GM13976 (cell line): ENCODE results near the gene WDR83.

Source experiments
- DNase-seq: peaks from one replicate; pipeline ENCODE4 v3.0.0; 2012; ENCODE audit warnings: low spot score
- in situ Hi-C: fragments of 300-500 bp; cut with MboI; formaldehyde crosslinking; loops from one replicate; pipeline ENCODE4 v1.12.0; 2022; ENCODE audit warnings: low sequenced_read_pairs, mixed read lengths, inconsistent platforms; ENCODE audit not compliant: unreplicated experiment
- TF ChIP-seq, protein P1 (sequence below): IDR thresholded peaks from 2 replicates; pipeline ENCODE4 v1.5.1; 2012; ENCODE audit warnings: borderline replicate concordance, mild to moderate bottlenecking; ENCODE audit not compliant: insufficient read depth; ENCODE audit errors: extremely low read depth, missing control alignments, control extremely low read depth

WDR83 gene

DNA sequence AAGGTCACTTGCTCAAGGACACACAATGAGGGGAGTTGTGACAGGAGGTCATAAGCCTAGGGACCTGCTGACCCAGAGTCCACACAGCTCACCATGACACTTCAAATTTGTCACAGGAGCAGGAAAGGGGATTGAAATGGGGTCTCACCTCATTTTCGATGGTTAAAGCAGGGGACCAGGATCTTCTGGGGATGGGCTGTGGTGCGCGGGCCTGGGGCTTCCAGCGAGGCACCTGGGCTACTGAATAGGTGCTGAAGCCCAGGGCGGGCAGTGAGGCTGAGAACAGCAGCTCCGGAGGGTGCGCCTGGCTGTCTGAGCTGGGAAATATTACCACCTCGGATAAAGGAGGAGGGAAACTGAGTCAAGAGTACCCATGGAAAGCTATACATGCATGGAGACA, 11.1 kb upstream of the WDR83 start:
- in situ Hi-C loops = no loop called here
- TF ChIP-seq, protein P1, sequence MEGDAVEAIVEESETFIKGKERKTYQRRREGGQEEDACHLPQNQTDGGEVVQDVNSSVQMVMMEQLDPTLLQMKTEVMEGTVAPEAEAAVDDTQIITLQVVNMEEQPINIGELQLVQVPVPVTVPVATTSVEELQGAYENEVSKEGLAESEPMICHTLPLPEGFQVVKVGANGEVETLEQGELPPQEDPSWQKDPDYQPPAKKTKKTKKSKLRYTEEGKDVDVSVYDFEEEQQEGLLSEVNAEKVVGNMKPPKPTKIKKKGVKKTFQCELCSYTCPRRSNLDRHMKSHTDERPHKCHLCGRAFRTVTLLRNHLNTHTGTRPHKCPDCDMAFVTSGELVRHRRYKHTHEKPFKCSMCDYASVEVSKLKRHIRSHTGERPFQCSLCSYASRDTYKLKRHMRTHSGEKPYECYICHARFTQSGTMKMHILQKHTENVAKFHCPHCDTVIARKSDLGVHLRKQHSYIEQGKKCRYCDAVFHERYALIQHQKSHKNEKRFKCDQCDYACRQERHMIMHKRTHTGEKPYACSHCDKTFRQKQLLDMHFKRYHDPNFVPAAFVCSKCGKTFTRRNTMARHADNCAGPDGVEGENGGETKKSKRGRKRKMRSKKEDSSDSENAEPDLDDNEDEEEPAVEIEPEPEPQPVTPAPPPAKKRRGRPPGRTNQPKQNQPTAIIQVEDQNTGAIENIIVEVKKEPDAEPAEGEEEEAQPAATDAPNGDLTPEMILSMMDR = no peak
- DNase-seq = no peak

DNA sequence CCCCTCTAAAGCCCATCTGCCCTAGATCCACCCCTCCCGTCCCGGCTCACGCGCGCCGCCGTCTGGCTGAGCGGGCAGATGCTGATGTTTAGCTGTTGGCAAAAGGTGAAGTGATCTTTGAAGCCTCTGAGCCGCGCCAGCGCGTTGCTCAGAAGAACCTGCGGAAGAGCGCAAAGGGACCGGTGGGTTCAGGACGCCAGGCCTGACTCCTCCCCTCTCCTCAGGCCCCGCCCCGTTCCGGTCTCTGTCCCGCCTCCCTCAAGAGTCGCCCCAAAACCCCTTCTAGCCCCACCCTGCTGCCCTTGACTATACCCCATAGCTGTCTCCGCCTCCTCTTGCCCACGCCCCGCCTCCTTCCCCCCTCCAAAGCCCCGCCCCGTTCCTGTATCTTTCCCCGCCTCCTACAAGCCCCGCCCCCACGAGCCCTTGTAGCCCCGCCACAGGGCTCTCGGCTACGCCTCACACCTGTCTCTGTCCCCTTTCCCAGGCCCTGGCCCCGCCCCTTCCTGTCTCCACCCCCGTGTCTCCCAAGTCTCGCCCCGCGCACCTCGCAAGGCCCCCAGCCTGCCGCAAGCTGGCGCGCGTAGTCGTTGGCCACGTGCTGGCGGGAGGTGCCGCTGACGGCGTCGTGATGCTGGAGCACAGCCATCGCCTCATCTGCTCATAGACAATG, 9.6 kb upstream of the WDR83 start:
- in situ Hi-C loops = no loop called here
- no peak for DNase-seq
- TF ChIP-seq, protein P1 = no peak

DNA sequence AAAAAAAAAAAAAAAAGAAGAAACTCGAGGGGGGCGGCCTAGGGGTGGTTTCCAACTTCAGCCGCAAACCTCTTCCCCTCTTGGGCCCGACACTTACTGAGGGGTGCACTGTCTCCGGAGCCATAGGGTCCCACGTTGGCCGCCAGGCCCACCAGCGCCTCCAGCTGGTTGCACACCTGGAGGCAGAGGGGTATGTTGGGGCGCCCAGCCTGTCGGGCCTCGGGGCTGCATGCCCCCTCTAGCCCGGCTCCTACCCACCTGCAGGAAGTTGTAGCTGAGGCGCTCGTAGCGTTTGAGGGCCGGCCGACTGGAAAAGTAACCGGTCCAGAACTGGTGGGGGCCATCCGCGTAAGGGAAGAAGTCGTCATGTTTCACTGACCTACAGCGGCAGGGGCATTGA, 8.6 kb upstream of the WDR83 start:
- no peak for DNase-seq
- TF ChIP-seq, protein P1 = no peak
- in situ Hi-C loops = no loop called here

DNA sequence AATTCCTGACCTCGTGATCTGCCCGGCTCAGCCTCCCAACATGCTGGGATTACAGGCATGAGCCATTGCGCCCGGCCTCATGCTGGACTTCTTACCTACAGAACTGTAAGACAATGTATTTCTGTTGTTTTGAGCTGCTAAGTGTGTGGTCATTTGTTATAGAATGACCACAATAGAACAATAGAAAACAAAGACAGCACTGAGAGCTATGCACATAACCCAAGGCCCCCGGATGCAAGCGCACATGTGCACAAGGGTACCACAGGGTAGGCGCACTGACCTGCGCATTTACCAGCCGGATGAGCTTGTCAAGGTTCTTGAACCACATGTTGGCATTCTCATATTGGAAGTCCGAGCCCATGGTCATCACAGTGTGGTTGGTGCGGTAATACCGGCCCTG, 5.6 kb upstream of the WDR83 start:
- DNase-seq = no peak
- TF ChIP-seq, protein P1 = no peak
- in situ Hi-C loops = no loop called here

DNA sequence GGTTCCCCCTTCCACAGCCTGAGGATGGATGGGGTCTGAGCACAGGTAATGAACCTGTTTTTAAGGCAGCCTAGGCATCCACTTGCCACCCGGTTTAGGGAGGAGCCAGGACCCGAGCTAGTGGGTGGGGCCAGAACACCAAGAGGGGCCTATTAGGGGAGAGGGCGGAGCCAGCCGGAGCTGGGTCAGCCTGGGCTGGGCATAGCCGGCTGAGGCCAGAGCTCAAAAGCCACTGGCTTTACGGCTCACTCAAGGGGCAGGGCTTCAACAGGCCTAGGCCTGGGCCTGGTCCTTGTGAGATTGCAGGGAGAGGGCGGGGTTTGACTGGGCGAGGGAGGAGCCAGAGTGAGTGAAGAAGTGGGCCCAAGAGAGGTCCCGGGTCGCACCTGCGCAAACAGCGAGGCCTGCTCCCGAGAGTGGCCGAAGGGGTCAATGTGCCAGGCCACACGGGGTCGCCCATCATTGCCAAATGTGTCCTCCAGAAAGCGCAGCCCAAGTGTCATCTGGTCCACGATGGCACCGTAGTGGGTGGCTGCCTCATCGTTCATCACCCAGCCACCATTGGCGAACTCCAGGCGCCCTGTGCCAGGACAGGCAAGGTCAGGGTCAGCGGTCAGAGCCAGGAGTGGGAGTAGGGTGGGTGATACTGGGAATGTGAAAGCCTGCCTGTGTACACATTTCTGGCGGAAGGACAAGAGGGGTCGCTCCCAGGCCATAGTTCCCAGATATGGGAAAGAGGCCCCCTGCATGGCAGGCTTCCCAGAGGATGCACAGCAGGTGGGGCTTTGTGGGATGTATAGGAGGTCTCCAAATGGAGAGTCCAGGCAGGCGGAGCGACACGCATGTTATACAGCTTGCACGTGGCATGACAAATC, 2.0 kb upstream of the WDR83 start:
- TF ChIP-seq, protein P1 = no peak
- no peak for DNase-seq
- in situ Hi-C loops = no loop called here

DNA sequence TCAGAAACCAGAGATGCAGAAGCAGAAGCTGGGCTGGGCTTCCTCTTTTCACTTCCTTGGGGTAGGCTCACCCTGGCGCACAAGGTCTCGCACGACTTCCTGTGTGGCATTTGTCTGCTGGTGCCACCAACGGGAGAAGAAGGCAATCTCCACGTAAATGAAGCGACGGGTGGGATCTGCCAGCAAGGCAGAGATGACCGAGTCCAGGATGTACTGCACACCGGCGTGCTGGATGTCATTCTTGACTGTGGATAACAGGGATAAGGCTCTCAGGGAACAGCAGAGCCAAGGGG, 1.4 kb upstream of the WDR83 start:
- in situ Hi-C loops = no loop called here
- peak; percentile 82 for DNase-seq
- TF ChIP-seq, protein P1 = no peak
